K562 (cell line): ENCODE results near the gene CEBPA. TPM values are rescaled to one million over a fixed set of nuclear protein-coding genes. Genes with fewer than 3 reads are reported as not detected.

ENCODE experiments used
- MYBL2 ChIP-seq, 2 experiments: fragments of 450-650 bp in 1 of 2; sonication (generic) in 1 of 2; formaldehyde crosslinking in 1 of 2; IDR thresholded peaks; 2 replicates each; pipeline versions ENCODE4 v1.6.1 to v1.8.1; 2017 to 2022; ENCODE audit warnings: borderline replicate concordance in 1 of 2, inconsistent platforms in 1 of 2, low read depth in 1 of 2, mild to moderate bottlenecking in 1 of 2, missing genetic modification reagents in 1 of 2, moderate library complexity in 1 of 2
- ZNF583 ChIP-seq: fragments of 250-450 bp; sonication (Bioruptor Pico); IDR thresholded peaks from 2 replicates; pipeline ENCODE4 v1.4.0; 2020
- polyA plus RNA-seq, 8 experiments: library from polyadenylated mRNA; depleted of rRNA in 4 of 8; stranded (reverse) in 5 of 8; unstranded in 3 of 8; fragments of >200 nt; fragmentation: Nextera tagmentation in 2 of 8; fragmentation: Illumina TruSeq in 1 of 8; extraction: Ambion mirVana in 2 of 8; extraction: Trizol in 1 of 8; gene quantifications; 2 replicates each; pipeline versions ENCODE4 v1.2.1 to v1.2.3, GENCODE V29; 2011 to 2014; ENCODE audit warnings: inconsistent platforms in 1 of 8, missing spikeins in 1 of 8
- total RNA-seq, 7 experiments: library from RNA; depleted of rRNA in 6 of 7; stranded (reverse); fragments of >200 nt in 6 of 7; fragmentation: Illumina TruSeq in 2 of 7; extraction: Trizol in 2 of 7; gene quantifications; 2 replicates each; pipeline versions ENCODE4 v1.2.1 to v1.2.3, GENCODE V29; 2011 to 2021; ENCODE audit warnings: low replicate concordance in 1 of 7
- TF ChIP-seq, protein P1 (sequence below): fragments of 450-650 bp; IDR thresholded peaks from 2 replicates; pipeline ENCODE4 v1.6.1; 2016; ENCODE audit warnings: mild to moderate bottlenecking, moderate library complexity

The CEBPA gene
- total and polyA plus RNA-seq, 9 of the 15 experiments (the other 6 are each of a cell fraction or from before 2014, with no cell fraction given): 0.03 to 0.59 (median 0.15) TPM; not detected in 2

GRCh38 chr19:33284756-33285155, 17.6 kb downstream of the CEBPA start (continued):
- TF ChIP-seq, protein P1, sequence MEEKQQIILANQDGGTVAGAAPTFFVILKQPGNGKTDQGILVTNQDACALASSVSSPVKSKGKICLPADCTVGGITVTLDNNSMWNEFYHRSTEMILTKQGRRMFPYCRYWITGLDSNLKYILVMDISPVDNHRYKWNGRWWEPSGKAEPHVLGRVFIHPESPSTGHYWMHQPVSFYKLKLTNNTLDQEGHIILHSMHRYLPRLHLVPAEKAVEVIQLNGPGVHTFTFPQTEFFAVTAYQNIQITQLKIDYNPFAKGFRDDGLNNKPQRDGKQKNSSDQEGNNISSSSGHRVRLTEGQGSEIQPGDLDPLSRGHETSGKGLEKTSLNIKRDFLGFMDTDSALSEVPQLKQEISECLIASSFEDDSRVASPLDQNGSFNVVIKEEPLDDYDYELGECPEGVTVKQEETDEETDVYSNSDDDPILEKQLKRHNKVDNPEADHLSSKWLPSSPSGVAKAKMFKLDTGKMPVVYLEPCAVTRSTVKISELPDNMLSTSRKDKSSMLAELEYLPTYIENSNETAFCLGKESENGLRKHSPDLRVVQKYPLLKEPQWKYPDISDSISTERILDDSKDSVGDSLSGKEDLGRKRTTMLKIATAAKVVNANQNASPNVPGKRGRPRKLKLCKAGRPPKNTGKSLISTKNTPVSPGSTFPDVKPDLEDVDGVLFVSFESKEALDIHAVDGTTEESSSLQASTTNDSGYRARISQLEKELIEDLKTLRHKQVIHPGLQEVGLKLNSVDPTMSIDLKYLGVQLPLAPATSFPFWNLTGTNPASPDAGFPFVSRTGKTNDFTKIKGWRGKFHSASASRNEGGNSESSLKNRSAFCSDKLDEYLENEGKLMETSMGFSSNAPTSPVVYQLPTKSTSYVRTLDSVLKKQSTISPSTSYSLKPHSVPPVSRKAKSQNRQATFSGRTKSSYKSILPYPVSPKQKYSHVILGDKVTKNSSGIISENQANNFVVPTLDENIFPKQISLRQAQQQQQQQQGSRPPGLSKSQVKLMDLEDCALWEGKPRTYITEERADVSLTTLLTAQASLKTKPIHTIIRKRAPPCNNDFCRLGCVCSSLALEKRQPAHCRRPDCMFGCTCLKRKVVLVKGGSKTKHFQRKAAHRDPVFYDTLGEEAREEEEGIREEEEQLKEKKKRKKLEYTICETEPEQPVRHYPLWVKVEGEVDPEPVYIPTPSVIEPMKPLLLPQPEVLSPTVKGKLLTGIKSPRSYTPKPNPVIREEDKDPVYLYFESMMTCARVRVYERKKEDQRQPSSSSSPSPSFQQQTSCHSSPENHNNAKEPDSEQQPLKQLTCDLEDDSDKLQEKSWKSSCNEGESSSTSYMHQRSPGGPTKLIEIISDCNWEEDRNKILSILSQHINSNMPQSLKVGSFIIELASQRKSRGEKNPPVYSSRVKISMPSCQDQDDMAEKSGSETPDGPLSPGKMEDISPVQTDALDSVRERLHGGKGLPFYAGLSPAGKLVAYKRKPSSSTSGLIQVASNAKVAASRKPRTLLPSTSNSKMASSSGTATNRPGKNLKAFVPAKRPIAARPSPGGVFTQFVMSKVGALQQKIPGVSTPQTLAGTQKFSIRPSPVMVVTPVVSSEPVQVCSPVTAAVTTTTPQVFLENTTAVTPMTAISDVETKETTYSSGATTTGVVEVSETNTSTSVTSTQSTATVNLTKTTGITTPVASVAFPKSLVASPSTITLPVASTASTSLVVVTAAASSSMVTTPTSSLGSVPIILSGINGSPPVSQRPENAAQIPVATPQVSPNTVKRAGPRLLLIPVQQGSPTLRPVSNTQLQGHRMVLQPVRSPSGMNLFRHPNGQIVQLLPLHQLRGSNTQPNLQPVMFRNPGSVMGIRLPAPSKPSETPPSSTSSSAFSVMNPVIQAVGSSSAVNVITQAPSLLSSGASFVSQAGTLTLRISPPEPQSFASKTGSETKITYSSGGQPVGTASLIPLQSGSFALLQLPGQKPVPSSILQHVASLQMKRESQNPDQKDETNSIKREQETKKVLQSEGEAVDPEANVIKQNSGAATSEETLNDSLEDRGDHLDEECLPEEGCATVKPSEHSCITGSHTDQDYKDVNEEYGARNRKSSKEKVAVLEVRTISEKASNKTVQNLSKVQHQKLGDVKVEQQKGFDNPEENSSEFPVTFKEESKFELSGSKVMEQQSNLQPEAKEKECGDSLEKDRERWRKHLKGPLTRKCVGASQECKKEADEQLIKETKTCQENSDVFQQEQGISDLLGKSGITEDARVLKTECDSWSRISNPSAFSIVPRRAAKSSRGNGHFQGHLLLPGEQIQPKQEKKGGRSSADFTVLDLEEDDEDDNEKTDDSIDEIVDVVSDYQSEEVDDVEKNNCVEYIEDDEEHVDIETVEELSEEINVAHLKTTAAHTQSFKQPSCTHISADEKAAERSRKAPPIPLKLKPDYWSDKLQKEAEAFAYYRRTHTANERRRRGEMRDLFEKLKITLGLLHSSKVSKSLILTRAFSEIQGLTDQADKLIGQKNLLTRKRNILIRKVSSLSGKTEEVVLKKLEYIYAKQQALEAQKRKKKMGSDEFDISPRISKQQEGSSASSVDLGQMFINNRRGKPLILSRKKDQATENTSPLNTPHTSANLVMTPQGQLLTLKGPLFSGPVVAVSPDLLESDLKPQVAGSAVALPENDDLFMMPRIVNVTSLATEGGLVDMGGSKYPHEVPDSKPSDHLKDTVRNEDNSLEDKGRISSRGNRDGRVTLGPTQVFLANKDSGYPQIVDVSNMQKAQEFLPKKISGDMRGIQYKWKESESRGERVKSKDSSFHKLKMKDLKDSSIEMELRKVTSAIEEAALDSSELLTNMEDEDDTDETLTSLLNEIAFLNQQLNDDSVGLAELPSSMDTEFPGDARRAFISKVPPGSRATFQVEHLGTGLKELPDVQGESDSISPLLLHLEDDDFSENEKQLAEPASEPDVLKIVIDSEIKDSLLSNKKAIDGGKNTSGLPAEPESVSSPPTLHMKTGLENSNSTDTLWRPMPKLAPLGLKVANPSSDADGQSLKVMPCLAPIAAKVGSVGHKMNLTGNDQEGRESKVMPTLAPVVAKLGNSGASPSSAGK: no peak
- TF ChIP-seq ZNF583 (CRISPR knock-in tag): no peak
- no peak for TF ChIP-seq MYBL2 (IDR thresholded peaks at IDR 0.05; ENCODE audit: low read depth)
- TF ChIP-seq MYBL2 (CRISPR knock-in tag; IDR thresholded peaks at IDR 0.05; ENCODE audit: borderline replicate concordance): no peak
- TF ChIP-seq, all 486 proteins: peak for 0
